NT2/D1 (cell line): ENCODE measurements around the gene KLK14.

Experiments
- YY1 ChIP-seq: IDR thresholded peaks from 2 replicates; pipeline ENCODE4 v1.6.1; 2011; ENCODE audit not compliant: insufficient read length, insufficient read depth
- ZNF274 ChIP-seq: IDR thresholded peaks from 2 replicates; pipeline ENCODE4 v1.6.1; 2011; ENCODE audit warnings: mild to moderate bottlenecking, low read depth, low read length

- TF ChIP-seq ZNF274 (no peak), YY1 (no peak)
These were observed 1.8 kb upstream of the KLK14 start for GRCh38 chr19:51084505-51084904.
